ENCODE data around the gene PIGM. TPM values are rescaled to one million over a fixed set of nuclear protein-coding genes. Genes with fewer than 3 reads are reported as not detected.
"Not testable (repeated sequence)": the region's sequence is repeated elsewhere in the genome, so short reads cannot be mapped to it uniquely, and the experiment has no call there.

Gene PIGM
- total RNA-seq, 1 donor from 2014 or later = 2.5 TPM

GRCh38 chr1:160056648-160057169, 24.9 kb upstream of the PIGM start:
- Histone ChIP-seq H3K4me1 (no peaks in the 10 kb centered on the region), H3K27ac (replicated peaks) (no peak overlapping the region), H3K27me3 (ENCODE audit: low read depth) (peaks cover 63% of the 10 kb centered on the region), H3K4me3 (no peak overlapping the region), H3K9me3 (replicated peaks) (no peaks in the 10 kb centered on the region), H3K36me3 (no peaks in the 10 kb centered on the region)
- no peak for DNase-seq
- intact Hi-C loops (cut with micrococcal nuclease) = no loop called here
- no peak for TF ChIP-seq CTCF (IDR thresholded peaks at IDR 0.05; ENCODE audit: borderline replicate concordance)

- no peak overlapping the region for H3K4me3 ChIP-seq
- no peak overlapping the region for H3K27ac ChIP-seq (replicated peaks)
- no peak for DNase-seq
- TF ChIP-seq CTCF (IDR thresholded peaks at IDR 0.05; ENCODE audit: borderline replicate concordance) = no peak
- no peaks in the 10 kb centered on the region for H3K36me3 ChIP-seq
- intact Hi-C loops (cut with micrococcal nuclease) = no loop called here
- H3K9me3 ChIP-seq (replicated peaks) = no peaks in the 10 kb centered on the region
- H3K27me3 ChIP-seq (ENCODE audit: low read depth) = peaks cover 60% of the 10 kb centered on the region
- no peaks in the 10 kb centered on the region for H3K4me1 ChIP-seq
These were observed 22.0 kb upstream of the PIGM start for GRCh38 chr1:160053548-160054365.

- Histone ChIP-seq H3K27me3 (ENCODE audit: low read depth) (peaks cover 56% of the 10 kb centered on the region), H3K36me3 (no peaks in the 10 kb centered on the region), H3K9me3 (replicated peaks) (no peaks in the 10 kb centered on the region), H3K27ac (replicated peaks) (no peak overlapping the region), H3K4me3 (no peak overlapping the region), H3K4me1 (no peaks in the 10 kb centered on the region)
- TF ChIP-seq CTCF (IDR thresholded peaks at IDR 0.05; ENCODE audit: borderline replicate concordance) = no peak
- intact Hi-C loops (cut with micrococcal nuclease) = no loop called here
- DNase-seq = no peak
These were observed 21.1 kb upstream of the PIGM start for GRCh38 chr1:160052936-160053335.

GRCh38 chr1:160050619-160051018, 18.8 kb upstream of the PIGM start:
- no peaks in the 10 kb centered on the region for H3K9me3 ChIP-seq (replicated peaks)
- no peaks in the 10 kb centered on the region for H3K36me3 ChIP-seq
- H3K27ac ChIP-seq (replicated peaks) = no peak overlapping the region
- no peak overlapping the region for H3K4me3 ChIP-seq
- intact Hi-C loops (cut with micrococcal nuclease) = no loop called here
- peaks cover 41% of the 10 kb centered on the region for H3K27me3 ChIP-seq (ENCODE audit: low read depth)
- TF ChIP-seq CTCF (IDR thresholded peaks at IDR 0.05; ENCODE audit: borderline replicate concordance) = no peak
- DNase-seq = no peak
- peaks cover 15% of the 10 kb centered on the region for H3K4me1 ChIP-seq

GRCh38 chr1:160050182-160050581, 18.4 kb upstream of the PIGM start:
- H3K9me3 ChIP-seq (replicated peaks); DNase-seq; H3K4me3 ChIP-seq; H3K27ac ChIP-seq (replicated peaks); intact Hi-C loops (cut with micrococcal nuclease); H3K36me3 ChIP-seq: not testable (repeated sequence)
- Histone ChIP-seq H3K4me1 (peaks cover 15% of the 10 kb centered on the region), H3K27me3 (ENCODE audit: low read depth) (peaks cover 37% of the 10 kb centered on the region)

- Histone ChIP-seq H3K36me3 (no peaks in the 10 kb centered on the region), H3K27ac (replicated peaks) (no peak overlapping the region), H3K27me3 (ENCODE audit: low read depth) (peaks cover 26% of the 10 kb centered on the region), H3K4me3 (no peak overlapping the region), H3K9me3 (replicated peaks) (no peaks in the 10 kb centered on the region), H3K4me1 (peaks cover 15% of the 10 kb centered on the region)
- DNase-seq = no peak
- no peak for TF ChIP-seq CTCF (IDR thresholded peaks at IDR 0.05; ENCODE audit: borderline replicate concordance)
- intact Hi-C loops (cut with micrococcal nuclease) = no loop called here
These were observed 17.3 kb upstream of the PIGM start for GRCh38 chr1:160049101-160049500.

Data from left ventricle myocardium inferior (tissue), 1 donor.